NCI-H460 (cell line): ENCODE data around the gene CRISPLD2. TPM values are rescaled to one million over a fixed set of nuclear protein-coding genes. Genes with fewer than 3 reads are reported as not detected.

ENCODE experiments used
- DNase-seq: peaks from one replicate; pipeline ENCODE4 v3.0.0-alpha.2; 2016; ENCODE audit warnings: low read depth; ENCODE audit errors: extremely low read depth
- total RNA-seq: library from RNA; depleted of rRNA; stranded (reverse); fragments of >200 nt; shearing (Covaris generic); gene quantifications from 2 replicates; pipeline ENCODE4 v1.2.3, GENCODE V29; 2014

Gene CRISPLD2
- total RNA-seq, 1 experiment from 2014 or later = 0.30 TPM

DNA sequence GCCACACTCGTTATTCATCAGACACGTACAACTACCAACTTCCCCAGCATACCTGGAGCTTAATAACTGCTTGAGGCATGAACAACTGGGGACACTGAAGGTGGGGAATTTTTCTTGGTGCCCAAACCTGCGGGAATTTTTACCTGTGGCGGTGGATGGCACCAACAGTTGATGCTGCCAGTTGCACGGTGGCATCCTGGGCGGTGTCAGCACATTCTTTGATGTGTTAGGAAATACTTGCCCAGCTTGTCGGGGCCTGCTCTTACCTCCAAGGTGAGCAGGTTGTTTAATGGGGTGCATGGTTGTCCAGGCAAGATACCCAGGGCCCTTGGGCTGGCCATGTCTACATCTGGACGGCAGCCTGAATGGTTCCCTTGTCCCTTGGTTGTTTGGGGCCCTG, 79.6 kb downstream of the CRISPLD2 start:
- DNase-seq = no peak

DNA sequence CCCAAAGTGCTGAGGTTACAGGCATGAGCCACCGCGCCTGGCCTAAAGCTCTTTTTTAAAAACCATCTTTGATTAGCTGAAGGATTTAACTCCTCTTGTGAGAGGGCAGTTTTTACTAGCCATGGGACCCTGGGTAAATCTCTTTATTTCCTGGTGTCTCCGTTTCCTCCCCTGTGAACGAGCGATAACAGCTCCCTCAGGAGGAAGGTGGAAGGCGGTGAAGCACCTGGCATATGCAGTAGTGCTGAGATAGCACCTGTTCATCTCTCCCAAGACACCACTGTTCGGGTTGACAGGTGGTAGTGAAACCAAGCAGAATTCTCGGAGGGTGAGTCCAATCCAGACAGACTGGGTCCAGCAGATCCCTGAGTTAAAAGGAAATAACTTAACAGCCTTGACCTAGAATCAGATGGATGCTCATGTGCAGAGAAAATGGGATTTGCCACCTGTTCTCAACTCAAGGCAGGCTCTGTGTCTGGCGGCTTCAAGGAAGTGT, 86.2 kb downstream of the CRISPLD2 start:
- no peak for DNase-seq

DNA sequence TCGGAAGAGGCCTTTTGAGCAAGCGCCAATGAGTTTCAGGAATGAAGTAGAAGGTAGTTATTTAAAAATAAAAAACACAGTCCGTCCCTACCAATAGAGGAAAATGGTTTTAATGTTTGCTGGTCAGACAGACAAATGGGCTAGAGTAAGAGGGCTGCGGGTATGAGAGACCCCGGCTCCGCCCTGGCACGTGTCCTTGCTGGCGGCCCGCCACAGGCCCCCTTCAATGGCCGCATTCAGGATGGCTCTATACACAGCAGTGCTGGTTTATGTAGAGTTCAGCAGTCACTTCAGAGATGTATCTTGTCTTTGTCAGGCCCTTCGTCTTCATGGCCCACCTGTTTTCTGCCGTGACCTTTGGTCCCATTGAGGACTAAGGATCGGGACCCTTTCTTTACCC, 87.3 kb downstream of the CRISPLD2 start:
- no peak for DNase-seq

DNA sequence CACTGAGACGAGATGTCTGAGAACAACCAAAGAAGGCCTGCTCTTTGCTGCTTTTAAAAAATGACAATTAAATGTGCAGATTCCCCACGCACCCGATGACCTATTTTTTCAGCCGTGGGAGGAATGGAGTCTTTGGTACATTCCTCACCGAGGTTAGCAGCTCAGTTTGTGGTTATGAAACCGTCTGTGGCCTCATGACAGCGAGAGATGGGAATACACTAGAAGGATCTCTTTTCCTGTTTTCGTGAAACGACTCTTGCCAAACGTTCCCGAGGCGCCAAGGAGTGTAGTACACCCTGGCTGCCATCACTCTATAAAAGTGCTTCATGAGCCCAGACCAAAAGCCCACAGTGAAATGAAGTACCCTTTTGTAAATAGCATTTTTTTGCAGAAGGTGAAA, 87.8 kb downstream of the CRISPLD2 start:
- DNase-seq = no peak

DNA sequence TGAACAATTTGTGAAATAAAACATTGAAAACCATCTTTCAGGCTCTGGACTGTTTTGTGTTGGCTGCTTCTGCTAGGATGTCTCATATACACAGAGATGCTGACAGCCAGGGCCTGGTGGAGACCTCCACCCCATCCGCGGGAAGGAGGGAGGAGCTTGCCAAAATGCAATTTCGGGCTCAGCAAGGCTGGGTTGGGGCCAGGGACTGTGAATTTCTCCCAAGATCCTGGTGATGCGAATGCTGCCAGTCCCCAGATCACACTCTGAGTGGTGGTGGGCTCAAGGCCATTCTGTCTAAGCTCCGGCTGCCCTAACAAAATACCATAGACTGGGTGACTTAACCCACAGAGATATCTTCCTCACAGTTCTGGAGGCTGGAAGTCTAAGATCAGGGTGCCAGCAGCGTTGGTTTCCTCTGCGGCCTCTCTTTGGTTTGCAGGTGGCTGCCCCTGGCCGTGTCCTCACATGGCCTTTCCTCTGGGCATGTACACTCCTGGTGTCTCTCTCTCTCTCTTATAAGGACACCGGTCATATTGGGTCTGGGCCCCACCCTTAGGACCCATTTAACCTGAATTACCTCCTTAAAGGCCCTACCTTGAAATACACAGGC, 89.8 kb downstream of the CRISPLD2 start:
- DNase-seq = no peak

DNA sequence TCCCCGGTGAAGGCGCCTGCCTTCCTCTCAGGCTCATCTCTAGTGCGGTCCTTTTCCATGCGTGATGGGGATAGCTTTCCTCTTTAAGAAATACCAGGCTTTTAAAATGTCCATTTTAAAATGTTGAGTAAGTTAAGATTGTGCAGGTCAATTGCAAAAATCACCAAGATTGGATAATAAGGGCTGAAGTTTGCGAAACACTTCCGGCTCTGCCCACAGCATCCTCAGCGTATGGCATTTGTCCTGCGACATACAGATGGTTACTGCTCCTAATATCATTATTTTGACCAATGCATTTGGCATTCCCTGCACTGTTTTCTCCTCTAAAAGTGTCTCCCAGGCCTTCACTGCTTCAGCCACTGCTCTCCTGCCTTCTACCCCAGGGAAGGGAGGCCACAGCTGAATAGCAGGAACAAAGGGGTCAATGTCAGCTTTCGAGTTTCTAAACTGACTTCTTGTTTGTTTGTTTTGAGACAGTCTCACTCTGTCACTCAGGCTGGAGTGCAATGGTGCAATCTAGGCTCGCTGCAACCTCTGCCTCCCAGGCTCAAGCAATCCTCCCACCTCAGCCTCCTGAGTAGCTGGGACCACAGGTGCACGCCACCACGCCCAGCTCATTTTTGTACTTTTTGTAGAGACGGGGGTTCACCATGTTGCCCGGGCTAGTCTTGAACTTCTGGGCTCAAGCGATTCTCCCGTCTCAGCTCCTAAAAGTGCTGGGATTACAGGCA, 91.9 kb downstream of the CRISPLD2 start:
- DNase-seq = no peak

DNA sequence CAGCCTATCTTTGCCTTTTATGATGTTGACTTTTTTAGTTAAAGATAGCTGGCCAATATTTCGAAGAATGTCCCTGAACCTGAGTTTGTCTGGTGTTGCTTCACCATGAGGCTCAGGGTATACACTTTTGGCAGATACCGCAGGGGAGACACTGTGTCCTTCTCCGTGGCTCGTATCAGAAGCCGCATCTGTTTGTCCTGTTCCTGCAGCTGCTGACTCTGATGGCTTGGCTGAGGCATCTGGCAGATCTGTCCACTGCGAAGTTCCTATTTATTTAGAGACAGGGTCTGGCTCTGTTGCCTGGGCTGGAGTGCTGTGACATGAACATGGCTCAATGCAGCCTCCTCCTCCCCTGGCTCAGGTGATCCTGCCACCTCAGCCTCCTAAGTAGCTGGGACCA, 93.5 kb downstream of the CRISPLD2 start:
- DNase-seq = no peak

DNA sequence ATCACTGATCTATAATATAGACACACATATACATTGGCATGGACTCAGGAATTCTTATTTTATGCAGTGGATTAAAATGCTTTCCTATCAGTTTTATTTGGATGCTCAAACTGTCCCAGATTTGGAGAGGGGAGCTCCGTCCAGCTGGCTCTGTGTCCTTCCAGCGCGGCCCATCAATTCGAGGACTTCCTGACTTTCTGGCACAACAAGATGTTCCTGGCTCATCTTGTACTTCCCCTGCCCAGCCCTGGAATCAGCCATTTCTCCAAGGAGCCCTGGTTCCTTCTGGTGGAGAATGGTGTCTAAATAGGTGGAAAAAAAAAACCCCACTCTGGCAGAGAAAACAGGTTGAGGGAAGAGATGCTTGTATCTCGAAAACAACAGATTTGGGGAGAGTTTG, 94.5 kb downstream of the CRISPLD2 start:
- DNase-seq = no peak

DNA sequence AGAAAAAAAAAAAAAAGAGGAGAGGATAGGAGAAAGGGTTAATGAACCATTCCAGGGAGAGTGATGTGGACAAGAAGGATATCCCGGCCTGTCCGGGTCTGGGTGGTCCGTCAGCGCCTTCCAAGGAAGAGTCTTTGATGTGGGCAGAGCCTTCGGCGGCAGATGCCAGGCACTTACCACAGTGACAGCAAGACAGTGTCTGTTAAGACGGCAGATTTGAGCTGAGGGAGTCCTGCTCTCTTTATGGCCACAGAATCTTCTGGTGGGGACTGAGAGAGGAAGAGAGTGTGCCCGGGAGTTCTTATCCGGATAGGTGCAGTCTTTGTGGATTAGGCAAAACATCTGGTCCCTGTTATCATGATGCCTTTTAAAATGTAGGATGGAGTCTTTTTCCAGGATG, 96.4 kb downstream of the CRISPLD2 start:
- no peak for DNase-seq

DNA sequence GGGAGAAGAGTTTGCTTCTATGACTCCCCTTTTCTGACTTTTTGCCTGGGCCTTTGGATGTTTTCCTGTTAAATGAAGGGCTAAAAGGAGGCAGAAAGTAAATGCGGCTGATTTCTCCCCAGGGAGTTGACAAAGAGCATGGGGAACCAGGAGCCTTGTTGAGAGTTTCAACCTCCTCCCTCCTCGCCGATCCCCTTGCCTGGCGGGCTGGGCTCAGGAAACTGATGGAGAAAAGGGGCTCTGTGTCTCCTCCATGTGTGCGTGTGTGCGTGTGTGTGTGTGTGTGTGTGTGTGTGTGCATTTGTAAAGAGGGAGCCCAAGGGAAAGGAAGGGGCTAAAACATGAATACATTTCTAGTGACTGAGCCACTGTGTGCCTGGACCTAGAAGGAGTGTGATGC, 97.1 kb downstream of the CRISPLD2 start:
- DNase-seq = no peak

DNA sequence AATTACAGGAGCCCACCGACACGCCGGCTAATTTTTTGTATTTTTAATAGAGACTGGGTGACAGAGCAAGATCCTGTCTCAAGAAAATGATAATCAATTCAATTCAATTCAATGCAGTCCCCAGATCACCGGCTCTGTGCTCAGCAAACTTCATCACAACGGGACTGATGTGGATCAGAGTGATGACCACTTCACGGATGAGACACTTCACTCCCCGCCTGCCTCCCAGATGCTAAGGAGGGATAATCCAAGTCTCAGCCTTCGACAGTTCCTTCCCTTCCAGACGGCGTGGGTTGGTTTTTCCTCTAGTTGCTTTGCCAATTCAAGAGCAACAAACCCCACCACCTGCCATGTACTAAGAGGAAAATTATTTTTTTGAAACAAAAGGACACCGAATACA, 97.7 kb downstream of the CRISPLD2 start:
- no peak for DNase-seq

DNA sequence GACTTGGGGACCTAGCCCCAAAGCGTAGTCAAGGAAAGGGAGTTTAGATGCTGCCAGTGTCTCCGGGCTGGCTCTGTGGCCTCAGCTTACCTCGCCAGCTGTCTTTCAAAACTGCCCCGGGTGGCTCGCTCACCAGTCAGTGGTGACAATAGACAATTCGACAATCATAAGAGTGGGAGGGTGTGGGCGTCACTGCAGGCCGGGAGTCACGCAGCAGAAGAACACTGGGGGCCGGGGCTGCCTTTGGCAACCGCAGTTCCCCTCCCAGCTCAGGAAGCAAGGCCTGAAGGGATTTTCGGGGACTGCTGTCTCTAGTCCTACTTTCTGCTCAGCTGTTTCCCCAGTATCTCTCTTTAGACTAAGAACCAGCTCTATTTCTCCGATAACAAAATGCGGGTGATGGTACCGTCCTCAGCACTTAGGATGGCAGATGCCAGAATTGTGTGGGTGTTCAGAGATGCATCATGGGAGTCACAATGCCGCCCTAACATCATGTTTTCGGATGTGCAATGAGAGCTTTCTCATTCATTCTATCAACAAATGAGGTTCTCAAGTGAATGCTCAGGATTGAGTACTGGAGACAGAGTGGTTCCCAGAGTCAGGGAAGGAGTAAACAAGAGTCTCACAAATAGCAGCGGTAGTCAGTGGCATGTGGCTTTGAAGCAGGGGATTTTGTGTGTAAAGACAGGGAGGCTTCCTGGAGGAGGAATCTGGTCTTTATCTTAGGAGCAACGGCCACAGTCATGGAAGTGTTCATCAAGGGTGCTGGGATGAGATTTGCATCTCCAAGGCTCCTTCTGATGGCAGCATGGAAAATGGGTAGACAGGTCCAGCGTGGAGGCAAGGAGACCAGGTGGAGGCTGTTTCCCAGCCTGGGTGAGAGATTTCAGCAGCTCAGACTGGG, 98.5 kb downstream of the CRISPLD2 start:
- no peak for DNase-seq

DNA sequence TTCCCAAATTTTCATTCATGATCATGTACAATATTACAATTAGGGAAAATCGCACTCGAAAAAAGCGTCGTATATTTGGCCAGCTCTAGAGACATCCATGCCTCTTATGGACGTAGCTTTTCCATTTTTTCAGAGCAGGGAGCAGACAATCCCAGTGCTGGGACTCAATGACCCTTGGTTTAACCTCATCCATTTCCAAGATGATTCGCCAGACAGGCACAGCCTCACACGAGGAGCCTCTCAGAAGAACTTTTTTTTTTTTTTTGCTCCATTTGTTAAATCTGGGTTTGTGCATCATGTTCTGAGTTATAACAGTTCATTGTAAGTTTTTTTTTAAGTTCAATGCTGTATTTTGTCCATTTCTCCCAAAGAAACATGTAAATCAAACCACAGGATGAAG, 99.5 kb downstream of the CRISPLD2 start:
- no peak for DNase-seq

DNA sequence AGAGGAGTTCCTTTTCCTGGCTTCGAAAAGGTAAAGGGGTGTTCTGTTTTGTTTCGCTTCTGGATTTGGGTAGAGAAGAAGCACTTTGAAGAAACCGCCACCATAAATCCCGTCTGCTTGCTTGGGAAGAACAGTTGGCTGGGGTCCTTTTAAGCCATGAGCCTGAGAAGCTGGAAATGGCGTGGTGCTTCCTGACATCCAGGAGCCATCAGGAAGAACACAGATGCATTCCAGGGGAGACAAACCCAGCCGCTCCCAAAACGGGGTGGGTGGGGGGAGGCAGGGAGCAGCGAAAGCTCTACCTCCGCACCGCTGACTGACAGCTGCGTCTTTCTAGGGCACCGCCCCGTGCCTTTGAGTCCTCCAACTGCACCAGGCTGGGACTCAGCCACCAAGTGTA, 99.9 kb downstream of the CRISPLD2 start:
- DNase-seq = no peak

DNA sequence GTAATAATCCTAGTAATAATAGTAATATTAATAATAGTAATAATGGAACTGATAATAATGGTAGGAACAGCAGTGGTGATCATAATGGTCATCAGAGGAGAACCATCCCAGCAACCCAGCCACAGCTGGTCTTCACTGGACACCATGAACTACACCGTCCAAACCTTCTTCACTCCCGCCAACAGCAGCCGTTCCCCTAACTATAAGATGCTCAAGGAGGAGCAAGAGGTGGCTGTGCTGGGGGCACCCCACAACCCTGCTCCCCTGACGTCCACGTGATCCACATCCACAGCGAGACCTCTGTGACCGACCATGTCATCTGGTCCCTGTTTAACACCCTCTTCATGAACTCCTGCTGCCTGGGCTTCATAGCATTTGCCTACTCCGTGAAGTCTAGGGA, 100.5 kb downstream of the CRISPLD2 start:
- no peak for DNase-seq

DNA sequence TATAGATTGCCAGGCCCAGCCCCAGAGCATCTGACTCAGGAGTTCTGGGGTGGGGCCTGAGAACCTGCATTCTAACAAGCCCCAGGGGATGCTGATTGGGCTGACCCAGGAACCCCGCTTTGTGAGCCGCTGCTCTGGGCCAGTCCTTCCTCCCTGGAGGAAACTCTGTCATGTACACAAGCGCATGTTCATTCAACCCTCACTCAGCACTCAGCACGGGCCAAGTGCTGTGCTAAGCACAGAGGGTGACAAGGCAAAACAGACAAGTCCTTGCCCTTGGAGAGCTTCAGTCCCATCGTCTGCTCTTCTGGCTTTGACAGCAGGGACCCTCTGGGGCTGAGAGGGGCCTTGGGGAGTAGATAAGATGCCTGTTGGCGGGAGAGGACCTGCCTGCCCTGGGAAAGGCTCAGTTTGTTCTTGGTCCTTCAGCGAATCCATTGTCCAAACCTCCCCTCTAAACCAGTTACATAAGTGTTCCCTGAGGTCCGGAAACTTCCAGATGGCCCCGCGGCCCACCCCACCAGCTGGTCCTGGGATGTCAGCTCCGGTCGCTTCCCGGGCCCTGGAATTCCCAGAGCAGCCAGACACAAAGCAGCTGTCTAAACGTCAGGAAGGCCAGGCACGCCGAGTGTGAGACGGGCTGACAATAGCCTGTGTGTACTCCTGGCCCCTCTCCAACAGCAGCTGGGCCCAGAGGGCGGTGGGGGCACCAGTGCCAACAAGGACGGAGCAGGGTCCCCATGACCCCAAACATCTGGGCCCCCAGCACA, 102.8 kb downstream of the CRISPLD2 start:
- DNase-seq = no peak

DNA sequence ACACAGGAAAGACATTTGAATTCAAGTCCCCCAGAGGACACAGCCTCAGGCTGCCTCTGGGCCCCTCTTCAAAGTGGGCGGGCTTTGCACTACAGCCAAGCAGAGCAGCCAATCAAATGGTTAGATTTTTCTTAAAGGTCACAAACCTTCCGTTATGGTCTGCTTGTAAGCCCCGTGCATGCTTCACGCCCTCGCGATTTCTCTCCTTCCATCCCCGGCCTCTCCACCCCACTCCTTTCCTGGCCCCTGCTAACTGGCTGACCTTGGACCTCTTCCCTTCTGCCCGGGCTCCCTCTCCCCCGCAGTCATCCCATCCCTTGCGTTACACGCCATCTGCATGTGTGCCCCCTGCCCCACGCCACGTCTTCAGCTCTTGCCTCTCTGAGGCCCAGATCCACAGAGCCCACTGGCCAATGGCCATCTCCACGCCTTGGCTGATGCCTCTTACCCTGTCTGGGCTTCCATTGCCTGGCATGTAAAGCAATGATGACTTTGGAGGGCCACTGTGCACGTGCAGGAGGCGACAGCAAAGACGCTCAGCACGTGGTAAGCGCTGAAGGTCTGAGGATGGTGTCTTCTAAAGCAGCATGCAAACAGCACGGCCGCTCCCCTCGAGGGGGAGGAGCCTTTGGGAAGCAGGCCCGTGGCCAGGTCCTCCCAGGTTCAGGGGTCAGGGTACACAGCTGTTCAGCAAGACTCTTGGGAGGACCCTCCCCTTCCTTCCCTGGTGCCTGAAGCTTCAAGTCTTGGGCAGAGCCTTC, 104.7 kb downstream of the CRISPLD2 start:
- no peak for DNase-seq

DNA sequence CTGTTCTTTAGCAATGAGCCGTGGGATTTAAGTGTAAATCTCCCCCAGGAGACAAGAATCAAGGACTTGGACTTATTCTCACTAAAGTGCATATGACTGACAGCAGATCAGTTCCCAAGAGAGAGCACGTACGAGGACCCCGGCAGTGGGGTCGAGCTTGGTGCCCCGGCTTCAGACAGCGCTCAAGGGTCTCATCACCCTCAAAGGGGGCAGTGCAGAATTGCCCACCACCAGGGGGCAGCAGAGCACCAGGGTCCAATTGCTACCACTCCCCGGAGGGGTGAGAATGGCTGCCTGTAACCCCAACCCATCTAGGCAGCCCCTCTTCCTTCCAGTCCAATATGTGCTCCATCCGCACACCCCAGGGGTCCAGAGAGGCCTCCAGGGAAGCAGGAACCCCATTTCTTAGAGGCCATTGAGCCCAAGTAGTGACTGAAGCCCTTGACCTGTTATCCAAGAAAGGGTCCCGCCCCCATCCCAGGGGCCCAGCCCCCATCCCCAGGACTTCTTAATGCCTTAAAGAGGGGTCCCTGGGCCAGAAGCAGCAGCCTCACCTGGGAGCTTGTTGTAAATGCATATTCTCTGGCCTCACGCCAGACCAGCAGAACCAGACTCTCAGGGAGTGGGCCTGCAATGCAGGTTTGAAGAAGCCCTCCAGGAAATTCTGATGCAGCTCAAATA, 105.4 kb downstream of the CRISPLD2 start:
- DNase-seq = peak; percentile 41

DNA sequence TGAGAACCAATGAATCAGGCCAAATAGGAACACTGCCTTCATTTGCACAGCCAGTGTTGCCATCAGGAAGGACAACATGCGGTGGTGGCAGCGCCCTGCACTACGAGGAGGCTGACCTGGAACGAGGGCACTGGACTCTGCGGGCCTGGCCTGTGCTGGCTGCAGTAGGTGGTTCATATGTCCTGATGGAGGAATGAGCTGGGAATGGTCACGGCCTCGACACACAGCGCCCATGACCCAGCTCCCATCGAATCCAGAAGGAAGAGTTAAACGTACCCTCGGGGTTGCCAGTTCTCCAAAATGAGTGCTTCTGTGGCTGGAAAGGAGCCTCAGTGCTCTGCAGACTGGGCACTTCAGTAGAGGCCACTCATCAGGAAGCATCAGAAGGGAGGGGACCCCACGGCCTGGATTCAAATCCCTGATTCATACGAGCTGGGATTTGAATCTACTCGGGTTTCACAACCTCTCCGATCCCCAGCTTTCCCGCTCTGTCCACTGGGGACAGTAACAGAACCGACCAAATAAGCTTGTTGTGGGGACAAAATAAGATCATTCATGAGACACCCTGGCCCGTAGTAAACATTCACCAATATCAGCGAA, 106.1 kb downstream of the CRISPLD2 start:
- DNase-seq = no peak
